Hindlimb muscle (tissue), 1 donor: ENCODE measurements around the gene PRDM16. TPM values are rescaled to one million over a fixed set of nuclear protein-coding genes. Genes with fewer than 3 reads are reported as not detected.

Experiments used
- DNase-seq: peaks from one replicate; pipeline ENCODE4 v3.0.0-alpha.2; 2013
- polyA plus RNA-seq: library from polyadenylated mRNA; unstranded; fragments of 120-200 nt; gene quantifications from one replicate; pipeline ENCODE4 v1.2.1, GENCODE V29; 2013; ENCODE audit not compliant: insufficient read length

PRDM16 gene
- polyA plus RNA-seq, 1 donor = 0.80 TPM

GRCh38 chr1:3166206-3166918 lies 97.4 kb downstream of the PRDM16 start:
- DNase-seq = no peak

- no peak for DNase-seq
Observed at GRCh38 chr1:3167255-3167654, 98.3 kb downstream of the PRDM16 start.

GRCh38 chr1:3168678-3169077 lies 99.7 kb downstream of the PRDM16 start:
- DNase-seq = no peak

GRCh38 chr1:3169665-3170356 lies 100.8 kb downstream of the PRDM16 start:
- no peak for DNase-seq

- peak; percentile 59 for DNase-seq
Observed at GRCh38 chr1:3170561-3171453, 101.8 kb downstream of the PRDM16 start.

GRCh38 chr1:3171761-3172160 lies 102.8 kb downstream of the PRDM16 start:
- DNase-seq = no peak

- DNase-seq = no peak
Observed at GRCh38 chr1:3172431-3173380, 103.7 kb downstream of the PRDM16 start.

- no peak for DNase-seq
Observed at GRCh38 chr1:3173381-3173980, 104.5 kb downstream of the PRDM16 start.

- DNase-seq = peak; percentile 58
Observed at GRCh38 chr1:3174487-3175247, 105.7 kb downstream of the PRDM16 start.

- no peak for DNase-seq
Observed at GRCh38 chr1:3175486-3175885, 106.5 kb downstream of the PRDM16 start.

GRCh38 chr1:3176028-3176427 lies 107.0 kb downstream of the PRDM16 start:
- DNase-seq = no peak

GRCh38 chr1:3176820-3177219 lies 107.8 kb downstream of the PRDM16 start:
- no peak for DNase-seq

- DNase-seq = no peak
Observed at GRCh38 chr1:3178279-3178678, 109.3 kb downstream of the PRDM16 start.

GRCh38 chr1:3179471-3179870 lies 110.5 kb downstream of the PRDM16 start:
- DNase-seq = no peak

- no peak for DNase-seq
Observed at GRCh38 chr1:3180915-3181314, 111.9 kb downstream of the PRDM16 start.

GRCh38 chr1:3181956-3182355 lies 113.0 kb downstream of the PRDM16 start:
- no peak for DNase-seq

- DNase-seq = no peak
Observed at GRCh38 chr1:3183411-3183810, 114.4 kb downstream of the PRDM16 start.

- DNase-seq = no peak
Observed at GRCh38 chr1:3183813-3184212, 114.8 kb downstream of the PRDM16 start.

- DNase-seq = no peak
Observed at GRCh38 chr1:3184666-3185065, 115.7 kb downstream of the PRDM16 start.

- DNase-seq = no peak
Observed at GRCh38 chr1:3185896-3186525, 117.0 kb downstream of the PRDM16 start.
